GM21786 (cell line): Measurements from ENCODE around the gene TUBA1A.
"Not testable (repeated sequence)": the region's sequence is repeated elsewhere in the genome, so short reads cannot be mapped to it uniquely, and the experiment has no call there.

Experiments
- ATAC-seq: cut with Tn5 transposase; IDR thresholded peaks from one replicate; pipeline ENCODE4 v1.9.1; 2021; ENCODE audit not compliant: unreplicated experiment

The TUBA1A gene

DNA sequence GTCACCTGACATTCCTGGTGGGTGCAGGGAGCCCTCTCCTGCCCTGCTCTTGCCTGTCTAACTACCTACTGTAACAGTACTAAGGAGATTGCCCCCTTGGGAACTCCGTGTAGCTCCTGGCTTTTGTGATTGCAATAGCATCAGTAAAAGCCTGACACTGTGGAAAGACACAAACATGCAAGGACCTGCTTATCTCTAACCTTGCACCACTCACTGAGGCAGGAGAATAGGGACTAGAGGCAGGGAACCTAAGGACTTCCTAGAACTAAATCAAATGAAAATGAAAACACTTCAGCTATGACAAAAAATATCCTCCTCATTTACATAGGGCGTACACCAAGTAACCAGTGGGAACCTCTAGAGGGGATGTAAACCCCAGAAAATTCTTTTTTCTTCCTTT is 28.5 kb downstream of the TUBA1A start:
- ATAC-seq, result no peak

DNA sequence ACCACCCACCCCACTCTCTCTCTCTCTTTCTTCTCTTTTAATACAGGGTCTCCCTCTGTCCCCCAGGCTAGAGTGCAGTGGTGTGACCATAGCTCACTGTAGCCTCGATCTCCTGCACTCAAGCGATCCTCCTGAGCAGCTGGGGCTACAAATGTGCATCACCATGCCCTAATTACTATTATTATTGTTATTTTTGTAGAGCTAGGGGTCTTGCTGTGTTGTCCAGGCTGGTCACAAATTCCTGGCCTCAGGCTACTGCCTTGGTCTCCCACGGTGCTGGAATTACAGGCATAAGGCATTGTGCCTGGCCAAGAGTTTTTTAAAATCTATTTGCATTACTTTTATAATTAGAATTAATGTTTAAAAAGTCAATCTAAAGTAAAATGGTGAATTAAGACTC is 34.7 kb downstream of the TUBA1A start:
- no peak for ATAC-seq

GRCh38 chr12:49147384-49147783 is 41.5 kb downstream of the TUBA1A start:
- no peak for ATAC-seq

- no peak for ATAC-seq
Observed at GRCh38 chr12:49146406-49146805, 42.5 kb downstream of the TUBA1A start.

DNA sequence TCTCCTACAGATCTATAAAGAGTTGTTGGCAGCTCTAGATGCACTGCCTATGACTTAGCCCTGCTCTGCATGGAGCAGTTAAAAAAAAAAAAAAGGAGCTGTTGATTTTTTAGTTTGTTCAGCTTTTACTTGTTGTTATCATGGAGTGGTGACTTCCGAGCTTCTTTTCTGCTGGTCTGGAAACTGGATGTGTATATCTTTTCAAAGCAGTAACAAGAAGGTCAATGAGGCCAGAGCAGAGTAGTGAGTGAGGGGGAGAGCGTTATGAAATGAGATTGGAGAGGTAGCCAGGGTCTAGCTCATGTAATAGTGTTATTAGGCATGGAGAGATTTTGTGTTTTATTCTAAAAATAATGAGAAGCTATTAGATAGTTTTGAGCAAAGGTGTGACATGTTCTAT is 44.5 kb downstream of the TUBA1A start:
- ATAC-seq, result no peak

- ATAC-seq, result no peak
Observed at GRCh38 chr12:49138999-49139398, 49.9 kb downstream of the TUBA1A start.

DNA sequence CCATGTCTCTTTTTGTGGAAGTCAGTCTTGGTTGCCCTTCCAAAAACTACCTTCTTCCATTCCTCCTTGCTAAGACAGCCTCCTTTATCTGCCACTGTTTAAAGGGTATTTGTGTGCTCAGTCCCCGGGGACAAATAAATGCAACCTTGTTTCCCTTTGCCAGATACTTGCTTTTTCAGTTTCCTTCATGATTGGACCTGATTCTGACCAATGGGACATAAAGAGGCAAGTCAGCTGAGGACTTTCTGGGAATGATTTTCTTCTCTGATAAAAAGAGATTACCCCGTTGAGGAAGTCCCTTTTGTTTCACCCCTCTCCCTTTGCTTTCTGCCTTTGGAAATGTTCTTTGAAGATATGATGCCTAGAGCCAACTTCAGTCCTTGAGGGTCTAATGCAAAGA is 50.3 kb downstream of the TUBA1A start:
- ATAC-seq, result no peak

DNA sequence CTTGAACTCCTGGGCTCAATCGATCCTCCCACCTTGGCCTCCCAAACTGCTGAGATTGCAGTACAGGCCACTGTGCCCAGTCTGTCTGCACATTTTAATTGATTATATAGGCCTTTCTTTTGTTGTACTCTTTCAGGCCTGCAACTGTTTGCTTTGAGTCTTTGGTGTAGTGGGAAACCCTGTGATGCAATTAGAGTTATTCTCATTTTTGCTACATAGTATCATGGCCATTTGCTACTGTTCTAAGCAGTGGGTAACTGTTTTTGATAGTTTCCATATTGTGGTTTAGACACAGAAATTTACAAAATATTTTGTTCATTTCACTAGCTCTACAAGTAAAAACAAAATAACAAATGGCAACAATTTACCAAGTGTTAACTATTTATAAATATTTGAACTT is 51.4 kb downstream of the TUBA1A start:
- ATAC-seq, result no peak

- not testable (repeated sequence) for ATAC-seq
Observed at GRCh38 chr12:49136997-49137396, 51.9 kb downstream of the TUBA1A start.
